NB4 (cell line): ENCODE data around the gene TNFSF8.

Experiments
- POLR2A ChIP-seq: IDR thresholded peaks from 2 replicates; pipeline ENCODE4 v1.6.1; 2011; ENCODE audit warnings: mild to moderate bottlenecking; ENCODE audit not compliant: insufficient read length; ENCODE audit errors: extremely low read depth
- TF ChIP-seq, protein P1 (sequence below): IDR thresholded peaks from one replicate; pipeline ENCODE4 v1.5.1; 2012; ENCODE audit warnings: low read depth, low read length
- TF ChIP-seq, protein P2 (sequence below): IDR thresholded peaks from 2 replicates; pipeline ENCODE4 v1.6.1; 2011; ENCODE audit warnings: low read depth, low read length

DNA sequence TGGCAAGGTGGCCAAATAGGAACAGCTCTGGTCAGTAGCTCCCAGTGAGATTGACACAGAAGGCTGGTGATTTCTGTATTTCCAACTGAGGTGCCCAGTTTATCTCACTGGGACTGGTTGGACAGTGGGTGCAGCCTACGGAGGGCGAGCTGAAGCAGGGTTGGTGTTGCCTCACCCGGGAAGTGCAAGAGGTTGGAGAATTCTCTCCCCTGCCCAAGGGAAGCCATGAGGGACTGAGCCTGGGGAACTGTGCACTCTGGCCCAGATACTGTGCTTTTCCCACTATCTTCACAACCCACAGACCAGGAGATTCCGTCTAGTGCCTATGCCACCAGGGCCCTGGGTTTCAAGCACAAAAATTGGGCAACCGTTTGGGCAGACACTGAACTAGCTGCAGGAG lies 61.0 kb downstream of the TNFSF8 start:
- no peak for TF ChIP-seq POLR2A
- TF ChIP-seq, protein P1, sequence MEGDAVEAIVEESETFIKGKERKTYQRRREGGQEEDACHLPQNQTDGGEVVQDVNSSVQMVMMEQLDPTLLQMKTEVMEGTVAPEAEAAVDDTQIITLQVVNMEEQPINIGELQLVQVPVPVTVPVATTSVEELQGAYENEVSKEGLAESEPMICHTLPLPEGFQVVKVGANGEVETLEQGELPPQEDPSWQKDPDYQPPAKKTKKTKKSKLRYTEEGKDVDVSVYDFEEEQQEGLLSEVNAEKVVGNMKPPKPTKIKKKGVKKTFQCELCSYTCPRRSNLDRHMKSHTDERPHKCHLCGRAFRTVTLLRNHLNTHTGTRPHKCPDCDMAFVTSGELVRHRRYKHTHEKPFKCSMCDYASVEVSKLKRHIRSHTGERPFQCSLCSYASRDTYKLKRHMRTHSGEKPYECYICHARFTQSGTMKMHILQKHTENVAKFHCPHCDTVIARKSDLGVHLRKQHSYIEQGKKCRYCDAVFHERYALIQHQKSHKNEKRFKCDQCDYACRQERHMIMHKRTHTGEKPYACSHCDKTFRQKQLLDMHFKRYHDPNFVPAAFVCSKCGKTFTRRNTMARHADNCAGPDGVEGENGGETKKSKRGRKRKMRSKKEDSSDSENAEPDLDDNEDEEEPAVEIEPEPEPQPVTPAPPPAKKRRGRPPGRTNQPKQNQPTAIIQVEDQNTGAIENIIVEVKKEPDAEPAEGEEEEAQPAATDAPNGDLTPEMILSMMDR: no peak
- TF ChIP-seq, protein P2, sequence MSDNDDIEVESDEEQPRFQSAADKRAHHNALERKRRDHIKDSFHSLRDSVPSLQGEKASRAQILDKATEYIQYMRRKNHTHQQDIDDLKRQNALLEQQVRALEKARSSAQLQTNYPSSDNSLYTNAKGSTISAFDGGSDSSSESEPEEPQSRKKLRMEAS: no peak
